ENCODE measurements around the gene RBM4. TPM values are rescaled to one million over a fixed set of nuclear protein-coding genes. Genes with fewer than 3 reads are reported as not detected.
A peak's percentile ranks its signal among the peaks of the same experiment; 100 is the strongest.

Gene RBM4
- polyA plus RNA-seq, 3 donors: 112 to 153 (median 153) TPM

- H3K9me3 ChIP-seq (replicated peaks in 1 of 2; ENCODE audit: control insufficient read depth in 1 of 2, insufficient read depth in 1 of 2, low read length in 2 of 2): no peaks in the 10 kb centered on the region
- no peak overlapping the region for H3K9ac ChIP-seq (ENCODE audit: insufficient read depth, low read length, poor library complexity, severe bottlenecking)
- no peak overlapping the region for H2AFZ ChIP-seq (ENCODE audit: insufficient read depth, low read depth, low read length, poor library complexity, severe bottlenecking)
- Mint-ChIP-seq H3K36me3 (peaks cover 64 to 75% of the 10 kb centered on the region in 2 donors), H3K4me3 (no peak overlapping the region), H3K27me3 (ENCODE audit: low read depth in 3 of 3) (no peaks in the 10 kb centered on the region), H3K9me3 (peaks cover 0 to 2% (median 0%) of the 10 kb centered on the region in 7 donors), H3K27ac (no peak overlapping the region), H3K4me1 (peaks cover 70% of the 10 kb centered on the region)
- H4K20me1 ChIP-seq (ENCODE audit: insufficient read depth, low read length): peaks cover 82% of the 10 kb centered on the region
- peaks cover 43 to 45% of the 10 kb centered on the region in 2 donors for H3K4me1 ChIP-seq (ENCODE audit: control insufficient read depth in 1 of 2, insufficient read depth in 2 of 2, low read length in 2 of 2)
- no CpG with 5 or more reads among the region's 3 CpGs for WGBS (ENCODE audit: insufficient coverage)
- no peak for DNase-seq
- H3K4me3 ChIP-seq (replicated peaks in 1 of 3; ENCODE audit: low read depth in 2 of 3, low read length in 3 of 3): no peak overlapping the region
- no peaks in the 10 kb centered on the region for H3K27me3 ChIP-seq (ENCODE audit: control insufficient read depth in 2 of 2, insufficient read depth in 2 of 2, low read length in 2 of 2)
- H3K79me2 ChIP-seq (ENCODE audit: insufficient read depth, low read length): peaks cover 96% of the 10 kb centered on the region
- no peak overlapping the region for H3K27ac ChIP-seq (ENCODE audit: low read depth in 1 of 2, low read length in 2 of 2)
- H3K4me2 ChIP-seq (replicated peaks; ENCODE audit: extremely low read depth, low read length, poor library complexity, severe bottlenecking): no peak overlapping the region
- TF ChIP-seq CTCF (IDR thresholded peaks at IDR 0.05): no peak
- peaks cover 70 to 73% of the 10 kb centered on the region in 2 donors for H3K36me3 ChIP-seq (replicated peaks in 1 of 2; ENCODE audit: control insufficient read depth in 1 of 2, insufficient read depth in 2 of 2, low read length in 2 of 2)
- intact Hi-C loops (cut with micrococcal nuclease): no loop called here
Measured at GRCh38 chr11:66641834-66642233, 3.3 kb downstream of the RBM4 start.

- no peak for DNase-seq
- Mint-ChIP-seq H3K36me3 (peaks cover 75 to 94% of the 10 kb centered on the region in 2 donors), H3K4me3 (no peak overlapping the region), H3K27ac (peak overlapping the region in 2 of 7 donors; percentile 54 to 76), H3K9me3 (peaks cover 0 to 2% (median 0%) of the 10 kb centered on the region in 7 donors), H3K4me1 (peaks cover 61% of the 10 kb centered on the region), H3K27me3 (ENCODE audit: low read depth in 3 of 3) (no peaks in the 10 kb centered on the region)
- Histone ChIP-seq H3K9ac (ENCODE audit: insufficient read depth, low read length, poor library complexity, severe bottlenecking) (no peak overlapping the region), H3K36me3 (replicated peaks in 1 of 2; ENCODE audit: control insufficient read depth in 1 of 2, insufficient read depth in 2 of 2, low read length in 2 of 2) (peaks cover 80 to 93% of the 10 kb centered on the region in 2 donors), H3K9me3 (replicated peaks in 1 of 2; ENCODE audit: control insufficient read depth in 1 of 2, insufficient read depth in 1 of 2, low read length in 2 of 2) (no peaks in the 10 kb centered on the region), H3K4me3 (replicated peaks in 1 of 3; ENCODE audit: low read depth in 2 of 3, low read length in 3 of 3) (no peak overlapping the region), H3K79me2 (ENCODE audit: insufficient read depth, low read length) (peaks cover 100% of the 10 kb centered on the region), H3K27ac (ENCODE audit: low read depth in 1 of 2, low read length in 2 of 2) (no peak overlapping the region), H3K4me2 (replicated peaks; ENCODE audit: extremely low read depth, low read length, poor library complexity, severe bottlenecking) (no peak overlapping the region), H2AFZ (ENCODE audit: insufficient read depth, low read depth, low read length, poor library complexity, severe bottlenecking) (no peak overlapping the region), H3K27me3 (ENCODE audit: control insufficient read depth in 2 of 2, insufficient read depth in 2 of 2, low read length in 2 of 2) (no peaks in the 10 kb centered on the region), H3K4me1 (ENCODE audit: control insufficient read depth in 1 of 2, insufficient read depth in 2 of 2, low read length in 2 of 2) (peaks cover 32 to 35% of the 10 kb centered on the region in 2 donors), H4K20me1 (ENCODE audit: insufficient read depth, low read length) (peaks cover 100% of the 10 kb centered on the region)
- TF ChIP-seq CTCF (IDR thresholded peaks at IDR 0.05): no peak
- 97% methylated on average over 7 of the region's 24 CpGs for WGBS (ENCODE audit: insufficient coverage)
- intact Hi-C loops (cut with micrococcal nuclease): no loop called here
Measured at GRCh38 chr11:66643745-66644437, 5.4 kb downstream of the RBM4 start.

All from CD14-positive monocyte (primary cell).